Keratinocyte (primary cell): Measurements from ENCODE around the gene MBNL3. TPM values are rescaled to one million over a fixed set of nuclear protein-coding genes. Genes with fewer than 3 reads are reported as not detected.

Experiments
- DNase-seq: peaks from one replicate; pipeline ENCODE4 v3.0.0-alpha.2; 2011; ENCODE audit warnings: low read depth, missing footprints, low spot score
- FAIRE-seq: peaks from 2 replicates; lab custom pipeline; 2011; peaks lifted over from hg19 to GRCh38; lab: Jason Lieb, UNC
- H2AFZ ChIP-seq: 2 replicates; pipeline ENCODE4 v1.6.0; 2012; ENCODE audit warnings: low read length, control low read depth, inconsistent platforms; ENCODE audit not compliant: control insufficient read depth
- H3K27ac ChIP-seq: 2 replicates; pipeline ENCODE4 v1.5.1; 2011; ENCODE audit warnings: low read length; ENCODE audit not compliant: control insufficient read depth, insufficient read depth
- H3K27me3 ChIP-seq: 3 replicates; pipeline ENCODE4 v1.6.0; 2011; ENCODE audit warnings: low read length; ENCODE audit not compliant: control insufficient read depth, insufficient read depth; ENCODE audit errors: extremely low read depth
- H3K36me3 ChIP-seq, 2 experiments: 2 replicates in 1 of 2; 3 replicates in 1 of 2; pipeline ENCODE4 v1.5.1; 2011; ENCODE audit warnings: low read length in 2 of 2, mild to moderate bottlenecking in 1 of 2; ENCODE audit not compliant: control insufficient read depth in 2 of 2, insufficient read depth in 2 of 2; ENCODE audit errors: extremely low read depth in 1 of 2
- H3K4me1 ChIP-seq: 3 replicates; pipeline ENCODE4 v1.5.1; 2011; ENCODE audit warnings: low read length; ENCODE audit not compliant: control insufficient read depth, insufficient read depth; ENCODE audit errors: extremely low read depth
- H3K4me2 ChIP-seq: 3 replicates; pipeline ENCODE4 v1.6.0; 2011; ENCODE audit warnings: low read depth, low read length; ENCODE audit not compliant: control insufficient read depth, insufficient read depth; ENCODE audit errors: extremely low read depth
- H3K4me3 ChIP-seq, 3 experiments: fragments of 200-600 bp in 1 of 3; sonication (generic) in 1 of 3; 2 replicates in 2 of 3; 3 replicates in 1 of 3; pipeline ENCODE4 v1.5.1; 2011 to 2016; ENCODE audit warnings: low read length in 3 of 3, mild to moderate bottlenecking in 3 of 3, control low read depth in 2 of 3, inconsistent platforms in 1 of 3, low read depth in 1 of 3, mixed read lengths in 1 of 3, mixed run types in 1 of 3, moderate library complexity in 1 of 3; ENCODE audit not compliant: control insufficient read depth in 2 of 3, insufficient read depth in 2 of 3; ENCODE audit errors: extremely low read depth in 1 of 3
- H3K79me2 ChIP-seq: 2 replicates; pipeline ENCODE4 v1.6.0; 2012; ENCODE audit warnings: low read length; ENCODE audit not compliant: control insufficient read depth, insufficient read depth
- H3K9ac ChIP-seq: 3 replicates; pipeline ENCODE4 v1.6.0; 2011; ENCODE audit warnings: low read length; ENCODE audit not compliant: control insufficient read depth, insufficient read depth; ENCODE audit errors: extremely low read depth
- H3K9me1 ChIP-seq: 3 replicates; pipeline ENCODE4 v1.6.0; 2011; ENCODE audit warnings: low read length; ENCODE audit not compliant: control insufficient read depth, insufficient read depth; ENCODE audit errors: extremely low read depth
- H3K9me3 ChIP-seq: 2 replicates; pipeline ENCODE4 v1.5.1; 2012; ENCODE audit warnings: low read depth, low read length; ENCODE audit not compliant: control insufficient read depth
- H4K20me1 ChIP-seq: 3 replicates; pipeline ENCODE4 v1.6.0; 2011; ENCODE audit warnings: low read length; ENCODE audit not compliant: control insufficient read depth, insufficient read depth; ENCODE audit errors: extremely low read depth
- EZH2 ChIP-seq: IDR thresholded peaks from one replicate; pipeline ENCODE4 v1.6.1; 2012; ENCODE audit warnings: inconsistent platforms, mild to moderate bottlenecking, low read length, moderate library complexity
- dilution Hi-C: fragments of 300-500 bp; cut with MboI; formaldehyde crosslinking; loops from one replicate; pipeline ENCODE4 v1.7.0; 2020; ENCODE audit warnings: low sequenced_read_pairs; ENCODE audit not compliant: extremely low pct_ligation_motif_present
- polyA plus RNA-seq, 5 experiments: library from polyadenylated mRNA; depleted of rRNA in 3 of 5; stranded (reverse) in 3 of 5; stranded (forward) in 1 of 5; unstranded in 1 of 5; fragments of >200 nt; gene quantifications; 1 replicate in 1 of 5; 2 replicates in 3 of 5; 3 replicates in 1 of 5; pipeline versions ENCODE4 v1.2.1 to v1.2.3, GENCODE V29; 2011 to 2012; ENCODE audit warnings: missing spikeins in 2 of 5, low read depth in 1 of 5, low replicate concordance in 1 of 5
- TF ChIP-seq, protein P1 (sequence below), 3 experiments: IDR thresholded peaks in 1 of 3; conservative IDR thresholded peaks in 1 of 3; optimal IDR thresholded peaks in 1 of 3; 2 replicates in 2 of 3; 3 replicates in 1 of 3; pipeline versions ENCODE3 to v1.5.1; 2011; ENCODE audit warnings: low read length in 3 of 3, mild to moderate bottlenecking in 3 of 3, moderate library complexity in 2 of 3, control low read depth in 1 of 3, inconsistent platforms in 1 of 3; ENCODE audit not compliant: insufficient read depth in 2 of 3; ENCODE audit errors: extremely low read depth in 1 of 3

Gene MBNL3
- polyA plus RNA-seq, 1 donor (not counting 4 experiments of a cell fraction or from before 2014, with no cell fraction given) = 6.9 TPM

DNA sequence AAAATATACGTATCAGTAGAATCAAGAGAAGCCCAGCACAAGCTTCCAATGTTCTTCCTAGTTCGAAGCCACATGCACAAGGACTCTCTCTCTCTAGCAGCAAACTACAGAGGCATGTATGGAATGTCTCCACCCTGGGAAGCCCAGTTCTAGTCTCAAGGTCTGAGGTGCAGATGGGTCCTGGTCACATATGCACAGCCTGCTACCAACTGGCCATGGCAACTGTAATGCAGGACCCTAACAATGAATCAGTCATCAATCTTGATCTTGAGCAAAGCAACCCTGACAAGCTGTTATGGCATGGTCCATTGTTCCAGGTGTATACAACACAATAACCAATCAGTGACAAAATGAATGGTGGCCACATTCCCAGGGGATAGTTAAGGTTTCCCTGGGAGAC, 55.8 kb downstream of the MBNL3 start:
- Histone ChIP-seq H3K27ac (no peak overlapping the region), H3K79me2 (no peaks in the 10 kb centered on the region), H2AFZ (no peak overlapping the region), H3K27me3 (no peaks in the 10 kb centered on the region), H3K4me2 (no peak overlapping the region), H3K9me1 (no peaks in the 10 kb centered on the region), H3K4me3 (no peak overlapping the region), H4K20me1 (no peaks in the 10 kb centered on the region), H3K36me3 (no peaks in the 10 kb centered on the region), H3K4me1 (no peaks in the 10 kb centered on the region), H3K9ac (no peak overlapping the region), H3K9me3 (no peaks in the 10 kb centered on the region)
- FAIRE-seq (no peak), DNase-seq (no peak)
- dilution Hi-C loops = no loop called here
- no peak for TF ChIP-seq EZH2
- TF ChIP-seq, protein P1, sequence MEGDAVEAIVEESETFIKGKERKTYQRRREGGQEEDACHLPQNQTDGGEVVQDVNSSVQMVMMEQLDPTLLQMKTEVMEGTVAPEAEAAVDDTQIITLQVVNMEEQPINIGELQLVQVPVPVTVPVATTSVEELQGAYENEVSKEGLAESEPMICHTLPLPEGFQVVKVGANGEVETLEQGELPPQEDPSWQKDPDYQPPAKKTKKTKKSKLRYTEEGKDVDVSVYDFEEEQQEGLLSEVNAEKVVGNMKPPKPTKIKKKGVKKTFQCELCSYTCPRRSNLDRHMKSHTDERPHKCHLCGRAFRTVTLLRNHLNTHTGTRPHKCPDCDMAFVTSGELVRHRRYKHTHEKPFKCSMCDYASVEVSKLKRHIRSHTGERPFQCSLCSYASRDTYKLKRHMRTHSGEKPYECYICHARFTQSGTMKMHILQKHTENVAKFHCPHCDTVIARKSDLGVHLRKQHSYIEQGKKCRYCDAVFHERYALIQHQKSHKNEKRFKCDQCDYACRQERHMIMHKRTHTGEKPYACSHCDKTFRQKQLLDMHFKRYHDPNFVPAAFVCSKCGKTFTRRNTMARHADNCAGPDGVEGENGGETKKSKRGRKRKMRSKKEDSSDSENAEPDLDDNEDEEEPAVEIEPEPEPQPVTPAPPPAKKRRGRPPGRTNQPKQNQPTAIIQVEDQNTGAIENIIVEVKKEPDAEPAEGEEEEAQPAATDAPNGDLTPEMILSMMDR (optimal IDR thresholded peaks at IDR 0.05 in 1 of 3, IDR thresholded peaks at IDR 0.05 in 1 of 3, conservative IDR thresholded peaks at IDR 0.05 in 1 of 3; ENCODE audit: extremely low read depth in 1 of 3, insufficient read depth in 2 of 3, low read length in 3 of 3) = no peak

DNA sequence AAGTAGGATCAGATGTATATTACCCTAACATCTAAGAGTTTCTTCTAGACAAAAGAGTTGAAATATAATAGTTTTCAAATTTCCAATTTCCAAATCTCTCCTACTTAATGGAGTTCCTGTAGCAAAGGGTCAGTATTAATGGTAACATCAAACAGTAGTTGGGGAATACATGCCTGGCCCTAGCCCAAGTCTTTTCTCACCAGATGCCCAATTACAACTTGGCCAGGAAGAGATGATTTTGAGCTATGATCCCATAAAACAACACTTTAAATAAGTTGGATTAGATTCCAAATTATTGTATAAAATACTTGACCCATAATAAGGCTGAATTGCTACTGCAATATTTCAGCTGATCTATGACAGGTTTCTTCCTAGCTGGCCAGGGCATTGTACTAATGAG, 59.9 kb downstream of the MBNL3 start:
- no peak overlapping the region for H3K9ac ChIP-seq
- dilution Hi-C loops = no loop called here
- no peak for FAIRE-seq
- H3K9me1 ChIP-seq = no peaks in the 10 kb centered on the region
- no peak overlapping the region for H2AFZ ChIP-seq
- H3K4me1 ChIP-seq = peaks cover 14% of the 10 kb centered on the region
- no peaks in the 10 kb centered on the region for H4K20me1 ChIP-seq
- H3K79me2 ChIP-seq = no peaks in the 10 kb centered on the region
- H3K27me3 ChIP-seq = no peaks in the 10 kb centered on the region
- H3K36me3 ChIP-seq = no peaks in the 10 kb centered on the region
- TF ChIP-seq, protein P1 (optimal IDR thresholded peaks at IDR 0.05 in 1 of 3, IDR thresholded peaks at IDR 0.05 in 1 of 3, conservative IDR thresholded peaks at IDR 0.05 in 1 of 3; ENCODE audit: extremely low read depth in 1 of 3, insufficient read depth in 2 of 3, low read length in 3 of 3) = no peak
- no peak for TF ChIP-seq EZH2
- no peak overlapping the region for H3K27ac ChIP-seq
- no peak for DNase-seq
- no peak overlapping the region for H3K4me2 ChIP-seq
- H3K4me3 ChIP-seq = no peak overlapping the region
- H3K9me3 ChIP-seq = no peaks in the 10 kb centered on the region
